K562 (cell line): ENCODE data around the gene GRM3. TPM values are rescaled to one million over a fixed set of nuclear protein-coding genes. Genes with fewer than 3 reads are reported as not detected.

ENCODE experiments used
- ATAC-seq: fragments of 200-7000 bp; cut with Tn5 transposase; 3 replicates; pipeline ENCODE4 v1.9.1; 2020; ENCODE audit warnings: moderate library complexity
- BruUV-seq: library from RNA; stranded (reverse); fragments of 400-500 nt; replicated peaks from 2 replicates; lab custom pipeline; 2021; lab: Mats Ljungman, UMichigan
- CTCF ChIA-PET: fragments of 300-600 bp; formaldehyde crosslinking; extraction: SDS; loops from one replicate; lab custom pipeline; 2021; ENCODE audit warnings: low intra/inter-chr PET ratio; lab: Yijun Ruan, JAX
- POLR2A ChIA-PET: fragments of 300-600, 350-650 bp; sonication (Branson Sonifier 250); formaldehyde crosslinking; extraction: SDS; loops from one replicate; lab custom pipeline; 2021; ENCODE audit warnings: antibody characterized with exemption, inconsistent platforms; lab: Yijun Ruan, JAX
- DNase-seq, 4 experiments: peaks; one replicate each; pipeline versions ENCODE4 v3.0.0 to v3.0.0-alpha.2; 2011 to 2018; ENCODE audit warnings: low spot score in 3 of 4, mixed read lengths in 3 of 4; ENCODE audit errors: extremely low read depth in 1 of 4
- FAIRE-seq: peaks from 2 replicates; lab custom pipeline; 2011; peaks lifted over from hg19 to GRCh38; lab: Jason Lieb, UNC
- H2AFZ ChIP-seq: 2 replicates; pipeline ENCODE4 v1.6.0; 2011; ENCODE audit warnings: low read depth, low read length, control low read depth, inconsistent platforms
- H3K27ac ChIP-seq: fragments of 200-600 bp; 3 replicates; pipeline ENCODE4 v1.8.0; 2011; ENCODE audit warnings: low read depth, mild to moderate bottlenecking, control low read depth, inconsistent platforms, low read length, moderate library complexity, mixed read lengths; ENCODE audit errors: extremely low read depth
- H3K27me3 ChIP-seq, 2 experiments: fragments of 300-600 bp in 1 of 2; 2 replicates in 1 of 2; 3 replicates in 1 of 2; pipeline versions ENCODE4 v1.6.0 to v1.8.0; 2011; ENCODE audit warnings: inconsistent platforms in 2 of 2, low read length in 2 of 2, mild to moderate bottlenecking in 1 of 2, mixed read lengths in 1 of 2, moderate library complexity in 1 of 2; ENCODE audit not compliant: control insufficient read depth in 2 of 2, insufficient read depth in 2 of 2
- H3K36me3 ChIP-seq: fragments of 300-600 bp; 3 replicates; pipeline ENCODE4 v1.8.0; 2011; ENCODE audit warnings: mild to moderate bottlenecking, low read length, inconsistent platforms; ENCODE audit not compliant: control insufficient read depth, insufficient read depth
- H3K4me1 ChIP-seq, 2 experiments: fragments of 200-600 bp in 1 of 2; replicated peaks in 1 of 2; 2 replicates in 1 of 2; 3 replicates in 1 of 2; pipeline versions ENCODE4 v1.5.1 to v1.8.0; 2011; ENCODE audit warnings: inconsistent platforms in 2 of 2, low read length in 2 of 2, mild to moderate bottlenecking in 1 of 2, mixed read lengths in 1 of 2, moderate library complexity in 1 of 2; ENCODE audit not compliant: control insufficient read depth in 2 of 2, insufficient read depth in 2 of 2
- H3K4me2 ChIP-seq: 2 replicates; pipeline ENCODE4 v1.6.1; 2011; ENCODE audit warnings: low read length, control low read depth, inconsistent platforms, mixed read lengths; ENCODE audit not compliant: insufficient read depth
- H3K4me3 ChIP-seq: fragments of 200-600 bp; sonication (generic), shearing (Covaris generic); 2 replicates; pipeline ENCODE4 v1.5.1; 2016; ENCODE audit warnings: control low read depth, inconsistent platforms
- H3K79me2 ChIP-seq: fragments of 200-600 bp; 3 replicates; pipeline ENCODE4 v1.8.0; 2011; ENCODE audit warnings: low read length, inconsistent platforms; ENCODE audit not compliant: control insufficient read depth, insufficient read depth
- H3K9ac ChIP-seq, 2 experiments: 2 replicates each; pipeline versions ENCODE4 v1.6.0 to v1.6.1; 2011; ENCODE audit warnings: low read depth in 2 of 2, low read length in 2 of 2, control low read depth in 1 of 2, inconsistent platforms in 1 of 2, mild to moderate bottlenecking in 1 of 2, mixed read lengths in 1 of 2; ENCODE audit not compliant: insufficient read depth in 1 of 2
- H3K9me1 ChIP-seq: one replicate; pipeline ENCODE4 v1.6.0; 2011; ENCODE audit warnings: inconsistent platforms, mild to moderate bottlenecking, low read length, moderate library complexity; ENCODE audit not compliant: control insufficient read depth, insufficient read depth
- H3K9me3 ChIP-seq: replicated peaks from 2 replicates; pipeline ENCODE4 v1.5.1; 2011; ENCODE audit warnings: low read depth, low read length, inconsistent platforms; ENCODE audit not compliant: control insufficient read depth, insufficient read depth
- H4K20me1 ChIP-seq: replicated peaks from 2 replicates; pipeline ENCODE4 v1.6.1; 2011; ENCODE audit warnings: low read length, inconsistent platforms, mixed read lengths; ENCODE audit not compliant: control insufficient read depth, insufficient read depth
- CBX3 ChIP-seq, 2 experiments: IDR thresholded peaks; 1 replicate in 1 of 2; 2 replicates in 1 of 2; pipeline ENCODE4 v1.6.1; 2012; ENCODE audit warnings: inconsistent platforms in 2 of 2, low read length in 2 of 2, borderline replicate concordance in 1 of 2, control low read depth in 1 of 2
- HIVEP1 ChIP-seq: fragments of 250-450 bp; sonication (Bioruptor Pico); IDR thresholded peaks from 2 replicates; pipeline ENCODE4 v1.4.0; 2020; ENCODE audit warnings: mild to moderate bottlenecking
- RAD21 ChIP-seq, 2 experiments: fragments of 250-450 bp in 1 of 2; fragments of 450-650 bp in 1 of 2; sonication (Bioruptor Pico) in 1 of 2; formaldehyde crosslinking in 1 of 2; IDR thresholded peaks in 1 of 2; conservative IDR thresholded peaks in 1 of 2; 2 replicates each; pipeline versions ENCODE4 v1.4.0 to v1.8.0; 2020 to 2022; ENCODE audit warnings: mild to moderate bottlenecking in 2 of 2, moderate library complexity in 1 of 2
- SMARCC2 ChIP-seq: fragments of 450-650 bp; IDR thresholded peaks from 2 replicates; pipeline ENCODE4 v1.6.1; 2017; ENCODE audit warnings: antibody characterized with exemption, moderate library complexity, mild to moderate bottlenecking, low read depth
- TAL1 ChIP-seq: fragments of 450-650 bp; IDR thresholded peaks from 2 replicates; pipeline ENCODE4 v1.6.1; 2016; ENCODE audit warnings: mild to moderate bottlenecking
- ZNF274 ChIP-seq: IDR thresholded peaks from 2 replicates; pipeline ENCODE4 v1.6.1; 2011; ENCODE audit warnings: low read depth, mild to moderate bottlenecking, low read length, moderate library complexity, borderline replicate concordance
- ZNF583 ChIP-seq: fragments of 250-450 bp; sonication (Bioruptor Pico); IDR thresholded peaks from 2 replicates; pipeline ENCODE4 v1.4.0; 2020
- ZNF75A ChIP-seq: fragments of 450-650 bp; formaldehyde crosslinking; IDR thresholded peaks from 2 replicates; pipeline ENCODE4 v1.4.0; 2020; ENCODE audit warnings: mild to moderate bottlenecking
- WGBS: fragments of 100-300 bp; shearing (Covaris generic); methylation state at CpG from one replicate; pipeline ENCODE4 v1.1.6; 2016; ENCODE audit warnings: low coverage, mixed read lengths; ENCODE audit not compliant: insufficient coverage; ENCODE audit errors: missing lambda C conversion rate; 5-methylcytosine and 5-hydroxymethylcytosine counted together
- in situ Hi-C: fragments of 300-500 bp; cut with MboI; formaldehyde crosslinking; loops from 4 replicates; pipeline ENCODE4 v1.15.0; 2018; ENCODE audit warnings: inconsistent platforms, mixed read lengths
- intact Hi-C: fragments of 100-400 bp; cut with micrococcal nuclease; formaldehyde crosslinking; loops from 2 replicates; pipeline ENCODE4 v1.14.2; 2022
- polyA plus RNA-seq, 8 experiments: library from polyadenylated mRNA; depleted of rRNA in 4 of 8; stranded (reverse) in 5 of 8; unstranded in 3 of 8; fragments of >200 nt; fragmentation: Nextera tagmentation in 2 of 8; fragmentation: Illumina TruSeq in 1 of 8; extraction: Ambion mirVana in 2 of 8; extraction: Trizol in 1 of 8; gene quantifications; 2 replicates each; pipeline versions ENCODE4 v1.2.1 to v1.2.3, GENCODE V29; 2011 to 2014; ENCODE audit warnings: inconsistent platforms in 1 of 8, missing spikeins in 1 of 8
- total RNA-seq, 7 experiments: library from RNA; depleted of rRNA in 6 of 7; stranded (reverse); fragments of >200 nt in 6 of 7; fragmentation: Illumina TruSeq in 2 of 7; extraction: Trizol in 2 of 7; gene quantifications; 2 replicates each; pipeline versions ENCODE4 v1.2.1 to v1.2.3, GENCODE V29; 2011 to 2021; ENCODE audit warnings: low replicate concordance in 1 of 7
- TF ChIP-seq, protein P1 (sequence below): fragments of 450-650 bp; IDR thresholded peaks from 2 replicates; pipeline ENCODE4 v1.6.1; 2016; ENCODE audit warnings: low read depth, mild to moderate bottlenecking, moderate library complexity
- TF ChIP-seq, protein P2 (sequence below): sonication (generic); formaldehyde crosslinking; IDR thresholded peaks from 2 replicates; pipeline ENCODE4 v1.8.0; 2023; ENCODE audit warnings: missing genetic modification reagents, mild to moderate bottlenecking, borderline replicate concordance

The GRM3 gene
- total and polyA plus RNA-seq, 9 of the 15 experiments (the other 6 are each of a cell fraction or from before 2014, with no cell fraction given), result 0.03 to 0.08 (median 0.03) TPM; not detected in 6

- TF ChIP-seq, protein P1, sequence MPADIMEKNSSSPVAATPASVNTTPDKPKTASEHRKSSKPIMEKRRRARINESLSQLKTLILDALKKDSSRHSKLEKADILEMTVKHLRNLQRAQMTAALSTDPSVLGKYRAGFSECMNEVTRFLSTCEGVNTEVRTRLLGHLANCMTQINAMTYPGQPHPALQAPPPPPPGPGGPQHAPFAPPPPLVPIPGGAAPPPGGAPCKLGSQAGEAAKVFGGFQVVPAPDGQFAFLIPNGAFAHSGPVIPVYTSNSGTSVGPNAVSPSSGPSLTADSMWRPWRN, result no peak
- TF ChIP-seq ZNF75A (no peak), CBX3 (IDR thresholded peaks at IDR 0.05; ENCODE audit: borderline replicate concordance in 1 of 2, low read length in 2 of 2) (no peak)
- TF ChIP-seq, all 486 proteins: peak for 0
Measured at GRCh38 chr7:86644282-86645224, 844 bp downstream of the GRM3 start (continued).

GRCh38 chr7:86645225-86645608 lies 1.5 kb downstream of the GRM3 start:
- ATAC-seq, result no peak
- FAIRE-seq, result no peak
- no peaks in the 10 kb centered on the region for H3K4me1 ChIP-seq
- H3K4me2 ChIP-seq, result no peak overlapping the region
- DNase-seq, result no peak
- H3K9ac ChIP-seq, result no peak overlapping the region
- no peaks in the 10 kb centered on the region; a peak in 1 of 5 replicates for H3K27me3 ChIP-seq
- WGBS, result 0% methylated on average over 13 of the region's 13 CpGs
- H3K27ac ChIP-seq, result no peak overlapping the region
- ChIA-PET POLR2A (no interaction called here), CTCF (no interaction called here)
- BruUV-seq, result no TSS peak
- H3K36me3 ChIP-seq, result no peaks in the 10 kb centered on the region
- no peaks in the 10 kb centered on the region for H3K9me3 ChIP-seq
- H3K79me2 ChIP-seq, result no peaks in the 10 kb centered on the region
- intact Hi-C loops, result no loop called here
- no peak for TF ChIP-seq RAD21 (CRISPR knock-in tag; conservative IDR thresholded peaks at IDR 0.05 in 1 of 2, IDR thresholded peaks at IDR 0.05 in 1 of 2)
- TF ChIP-seq, protein P2, sequence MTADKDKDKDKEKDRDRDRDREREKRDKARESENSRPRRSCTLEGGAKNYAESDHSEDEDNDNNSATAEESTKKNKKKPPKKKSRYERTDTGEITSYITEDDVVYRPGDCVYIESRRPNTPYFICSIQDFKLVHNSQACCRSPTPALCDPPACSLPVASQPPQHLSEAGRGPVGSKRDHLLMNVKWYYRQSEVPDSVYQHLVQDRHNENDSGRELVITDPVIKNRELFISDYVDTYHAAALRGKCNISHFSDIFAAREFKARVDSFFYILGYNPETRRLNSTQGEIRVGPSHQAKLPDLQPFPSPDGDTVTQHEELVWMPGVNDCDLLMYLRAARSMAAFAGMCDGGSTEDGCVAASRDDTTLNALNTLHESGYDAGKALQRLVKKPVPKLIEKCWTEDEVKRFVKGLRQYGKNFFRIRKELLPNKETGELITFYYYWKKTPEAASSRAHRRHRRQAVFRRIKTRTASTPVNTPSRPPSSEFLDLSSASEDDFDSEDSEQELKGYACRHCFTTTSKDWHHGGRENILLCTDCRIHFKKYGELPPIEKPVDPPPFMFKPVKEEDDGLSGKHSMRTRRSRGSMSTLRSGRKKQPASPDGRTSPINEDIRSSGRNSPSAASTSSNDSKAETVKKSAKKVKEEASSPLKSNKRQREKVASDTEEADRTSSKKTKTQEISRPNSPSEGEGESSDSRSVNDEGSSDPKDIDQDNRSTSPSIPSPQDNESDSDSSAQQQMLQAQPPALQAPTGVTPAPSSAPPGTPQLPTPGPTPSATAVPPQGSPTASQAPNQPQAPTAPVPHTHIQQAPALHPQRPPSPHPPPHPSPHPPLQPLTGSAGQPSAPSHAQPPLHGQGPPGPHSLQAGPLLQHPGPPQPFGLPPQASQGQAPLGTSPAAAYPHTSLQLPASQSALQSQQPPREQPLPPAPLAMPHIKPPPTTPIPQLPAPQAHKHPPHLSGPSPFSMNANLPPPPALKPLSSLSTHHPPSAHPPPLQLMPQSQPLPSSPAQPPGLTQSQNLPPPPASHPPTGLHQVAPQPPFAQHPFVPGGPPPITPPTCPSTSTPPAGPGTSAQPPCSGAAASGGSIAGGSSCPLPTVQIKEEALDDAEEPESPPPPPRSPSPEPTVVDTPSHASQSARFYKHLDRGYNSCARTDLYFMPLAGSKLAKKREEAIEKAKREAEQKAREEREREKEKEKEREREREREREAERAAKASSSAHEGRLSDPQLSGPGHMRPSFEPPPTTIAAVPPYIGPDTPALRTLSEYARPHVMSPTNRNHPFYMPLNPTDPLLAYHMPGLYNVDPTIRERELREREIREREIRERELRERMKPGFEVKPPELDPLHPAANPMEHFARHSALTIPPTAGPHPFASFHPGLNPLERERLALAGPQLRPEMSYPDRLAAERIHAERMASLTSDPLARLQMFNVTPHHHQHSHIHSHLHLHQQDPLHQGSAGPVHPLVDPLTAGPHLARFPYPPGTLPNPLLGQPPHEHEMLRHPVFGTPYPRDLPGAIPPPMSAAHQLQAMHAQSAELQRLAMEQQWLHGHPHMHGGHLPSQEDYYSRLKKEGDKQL (CRISPR knock-in tag), result no peak
- TF ChIP-seq ZNF274, result no peak
- no peak for TF ChIP-seq TAL1
- TF ChIP-seq SMARCC2, result no peak
- TF ChIP-seq ZNF583 (CRISPR knock-in tag), result no peak
- TF ChIP-seq HIVEP1 (CRISPR knock-in tag), result no peak
- H4K20me1 ChIP-seq, result no peaks in the 10 kb centered on the region
- H3K9me1 ChIP-seq, result no peaks in the 10 kb centered on the region
- no peak overlapping the region for H2AFZ ChIP-seq
- in situ Hi-C loops, result no loop called here
- H3K4me3 ChIP-seq, result no peak overlapping the region
